Activated naive CD8-positive, alpha-beta T cell treated with anti-CD3 and anti-CD28 coated beads, Interleukin-2, amount 50 U/mL, for 16 hours (primary cell): Measurements from ENCODE around the gene MRPL1.
"Not testable (repeated sequence)": the region's sequence is repeated elsewhere in the genome, so short reads cannot be mapped to it uniquely, and the experiment has no call there.

Experiments used
- DNase-seq: peaks from one replicate; pipeline ENCODE4 v3.0.0-alpha.2; 2020; ENCODE audit warnings: low read depth, low spot score

Gene MRPL1

GRCh38 chr4:77913348-77913747 lies 50.7 kb downstream of the MRPL1 start:
- DNase-seq = no peak

- DNase-seq = no peak
These were observed 54.4 kb downstream of the MRPL1 start for GRCh38 chr4:77917075-77917474.

- no peak for DNase-seq
These were observed 55.0 kb downstream of the MRPL1 start for GRCh38 chr4:77917601-77918000.

- DNase-seq = no peak
These were observed 57.7 kb downstream of the MRPL1 start for GRCh38 chr4:77920371-77920770.

GRCh38 chr4:77921701-77922100 lies 59.1 kb downstream of the MRPL1 start:
- no peak for DNase-seq

GRCh38 chr4:77922158-77923094 lies 59.8 kb downstream of the MRPL1 start:
- no peak for DNase-seq

- no peak for DNase-seq
These were observed 65.6 kb downstream of the MRPL1 start for GRCh38 chr4:77927991-77928925.

GRCh38 chr4:77930154-77930639 lies 67.6 kb downstream of the MRPL1 start:
- DNase-seq = no peak

GRCh38 chr4:77930876-77931275 lies 68.2 kb downstream of the MRPL1 start:
- no peak for DNase-seq

GRCh38 chr4:77931452-77932135 lies 69.0 kb downstream of the MRPL1 start:
- no peak for DNase-seq

- DNase-seq = no peak
These were observed 75.9 kb downstream of the MRPL1 start for GRCh38 chr4:77938560-77938959.

- not testable (repeated sequence) for DNase-seq
These were observed 83.3 kb downstream of the MRPL1 start for GRCh38 chr4:77945929-77946328.

GRCh38 chr4:77950203-77950602 lies 87.6 kb downstream of the MRPL1 start:
- DNase-seq = no peak

GRCh38 chr4:77952457-77952856 lies 89.8 kb downstream of the MRPL1 start:
- no peak for DNase-seq

- no peak for DNase-seq
These were observed 92.1 kb downstream of the MRPL1 start for GRCh38 chr4:77954690-77955089.

GRCh38 chr4:77956917-77957316 lies 94.3 kb downstream of the MRPL1 start:
- no peak for DNase-seq

GRCh38 chr4:77958897-77959296 lies 96.3 kb downstream of the MRPL1 start:
- DNase-seq = no peak

GRCh38 chr4:77959566-77960338 lies 97.1 kb downstream of the MRPL1 start:
- DNase-seq = no peak

GRCh38 chr4:77960367-77960766 lies 97.7 kb downstream of the MRPL1 start:
- DNase-seq = no peak

GRCh38 chr4:77963004-77963403 lies 100.4 kb downstream of the MRPL1 start:
- no peak for DNase-seq

- not testable (repeated sequence) for DNase-seq
These were observed 111.0 kb downstream of the MRPL1 start for GRCh38 chr4:77973657-77974056.
